HCT116 (cell line): ENCODE data around the gene SCAF1.
A peak's percentile ranks its signal among the peaks of the same experiment; 100 is the strongest.

ENCODE experiments used
- ATF3 ChIP-seq: IDR thresholded peaks from 2 replicates; pipeline ENCODE4 v1.6.1; 2012
- CTCF ChIP-seq, 3 experiments: fragments of 200-600 bp in 1 of 3; sonication (generic) in 1 of 3; IDR thresholded peaks in 2 of 3; conservative IDR thresholded peaks in 1 of 3; 2 replicates each; pipeline ENCODE4 v1.5.1; 2012 to 2017; ENCODE audit warnings: low read depth in 2 of 3, low read length in 2 of 3, antibody characterized with exemption in 1 of 3, borderline replicate concordance in 1 of 3, control low read depth in 1 of 3, mild to moderate bottlenecking in 1 of 3, mixed read lengths in 1 of 3, mixed run types in 1 of 3, moderate library complexity in 1 of 3; ENCODE audit not compliant: insufficient read depth in 1 of 3
- EZH2 ChIP-seq: fragments of 200-600 bp; sonication (generic); IDR thresholded peaks from 2 replicates; pipeline ENCODE4 v1.6.1; 2017; ENCODE audit warnings: antibody characterized with exemption, mixed run types
- EZH2phosphoT487 ChIP-seq: fragments of 200-600 bp; IDR thresholded peaks from 2 replicates; pipeline ENCODE4 v1.6.1; 2018; ENCODE audit warnings: antibody characterized with exemption, borderline replicate concordance
- FOSL1 ChIP-seq: IDR thresholded peaks from 2 replicates; pipeline ENCODE4 v1.6.1; 2012; ENCODE audit warnings: low read depth
- MAX ChIP-seq: IDR thresholded peaks from 2 replicates; pipeline ENCODE4 v1.6.1; 2012
- POLR2A ChIP-seq: IDR thresholded peaks from 2 replicates; pipeline ENCODE4 v1.7.0; 2011; ENCODE audit warnings: borderline replicate concordance; ENCODE audit not compliant: insufficient read depth, insufficient read length; ENCODE audit errors: extremely low read depth
- POLR2AphosphoS5 ChIP-seq: IDR thresholded peaks from 2 replicates; pipeline ENCODE4 v1.6.1; 2011; ENCODE audit warnings: mild to moderate bottlenecking, low read depth, low read length, moderate library complexity
- RAD21 ChIP-seq: IDR thresholded peaks from 2 replicates; pipeline ENCODE4 v1.6.1; 2012; ENCODE audit warnings: low read depth, mild to moderate bottlenecking
- SP1 ChIP-seq: IDR thresholded peaks from 2 replicates; pipeline ENCODE4 v1.6.1; 2012; ENCODE audit warnings: low read depth
- ZBTB33 ChIP-seq: IDR thresholded peaks from 2 replicates; pipeline ENCODE4 v1.6.1; 2011; ENCODE audit warnings: mild to moderate bottlenecking, low read length, moderate library complexity; ENCODE audit not compliant: insufficient replicate concordance; ENCODE audit errors: extremely low read depth

- TF ChIP-seq ZBTB33 = no peak
- peak; percentile 4 to 61 (median 44); a peak in 4 of 6 replicates for TF ChIP-seq CTCF (IDR thresholded peaks at IDR 0.05 in 2 of 3, conservative IDR thresholded peaks at IDR 0.05 in 1 of 3; ENCODE audit: borderline replicate concordance in 1 of 3, insufficient read depth in 1 of 3, low read depth in 2 of 3, low read length in 2 of 3)
- no peak for TF ChIP-seq ATF3
- TF ChIP-seq SP1 = no peak
- no peak for TF ChIP-seq POLR2AphosphoS5
- no peak for TF ChIP-seq POLR2A
- TF ChIP-seq MAX = no peak
- TF ChIP-seq EZH2 = no peak
- TF ChIP-seq FOSL1 = no peak
- no peak for TF ChIP-seq RAD21
- no peak for TF ChIP-seq EZH2phosphoT487
These were observed 42.4 kb downstream of the SCAF1 start for GRCh38 chr19:49684251-49684982.
